CD4-positive, alpha-beta T cell treated with Interleukin-21 for 1 hour (primary cell): ENCODE data around the gene SLC2A14.
A peak's percentile ranks its signal among the peaks of the same experiment; 100 is the strongest.
"Not testable (repeated sequence)": the region's sequence is repeated elsewhere in the genome, so short reads cannot be mapped to it uniquely, and the experiment has no call there.

ENCODE experiments used
- DNase-seq: peaks from one replicate; pipeline ENCODE4 v3.0.0-alpha.2; 2020

The SLC2A14 gene

GRCh38 chr12:7832059-7832696 is 40.5 kb downstream of the SLC2A14 start:
- peak; percentile 51 for DNase-seq

GRCh38 chr12:7829737-7830136 is 43.0 kb downstream of the SLC2A14 start:
- not testable (repeated sequence) for DNase-seq

- not testable (repeated sequence) for DNase-seq
Observed at GRCh38 chr12:7825754-7826153, 47.0 kb downstream of the SLC2A14 start.

- DNase-seq: peak; percentile 61
Observed at GRCh38 chr12:7806863-7807487, 65.7 kb downstream of the SLC2A14 start.

GRCh38 chr12:7806319-7806718 is 66.4 kb downstream of the SLC2A14 start:
- DNase-seq: not testable (repeated sequence)

GRCh38 chr12:7801460-7801859 is 71.3 kb downstream of the SLC2A14 start:
- DNase-seq: no peak

GRCh38 chr12:7798750-7799308 is 73.9 kb downstream of the SLC2A14 start:
- DNase-seq: not testable (repeated sequence)

- no peak for DNase-seq
Observed at GRCh38 chr12:7797698-7798398, 74.9 kb downstream of the SLC2A14 start.

- DNase-seq: not testable (repeated sequence)
Observed at GRCh38 chr12:7797269-7797668, 75.4 kb downstream of the SLC2A14 start.

- DNase-seq: no peak
Observed at GRCh38 chr12:7793211-7793610, 79.5 kb downstream of the SLC2A14 start.

- DNase-seq: not testable (repeated sequence)
Observed at GRCh38 chr12:7788884-7789528, 83.7 kb downstream of the SLC2A14 start, which contains the start of gene NANOG. TSS of gene NANOG (plus strand) at chr12:7789402. CDS start at chr12:7789615, 213 bp downstream.

GRCh38 chr12:7788294-7788660 is 84.4 kb downstream of the SLC2A14 start:
- DNase-seq: no peak

- no peak for DNase-seq
Observed at GRCh38 chr12:7787574-7788293, 85.0 kb downstream of the SLC2A14 start.

- DNase-seq: no peak
Observed at GRCh38 chr12:7784701-7785100, 88.0 kb downstream of the SLC2A14 start.

GRCh38 chr12:7783433-7783832 is 89.3 kb downstream of the SLC2A14 start:
- DNase-seq: not testable (repeated sequence)

GRCh38 chr12:7782055-7782454 is 90.7 kb downstream of the SLC2A14 start:
- DNase-seq: no peak

GRCh38 chr12:7781274-7781673 is 91.4 kb downstream of the SLC2A14 start:
- no peak for DNase-seq

- DNase-seq: no peak
Observed at GRCh38 chr12:7769999-7770398, 102.7 kb downstream of the SLC2A14 start.
